ENCODE results near the gene GLT8D1.
"Not testable (repeated sequence)": the region's sequence is repeated elsewhere in the genome, so short reads cannot be mapped to it uniquely, and the experiment has no call there.

The GLT8D1 gene

GRCh38 chr3:52679811-52680210 is 25.8 kb downstream of the GLT8D1 start:
- no peak for DNase-seq (ENCODE audit: low spot score)

GRCh38 chr3:52679199-52679538 is 26.4 kb downstream of the GLT8D1 start:
- no peak for DNase-seq (ENCODE audit: low spot score)

GRCh38 chr3:52678265-52679198 is 27.1 kb downstream of the GLT8D1 start:
- DNase-seq (ENCODE audit: low spot score): no peak

GRCh38 chr3:52676201-52676600 is 29.4 kb downstream of the GLT8D1 start:
- not testable (repeated sequence) for DNase-seq (ENCODE audit: low spot score)

GRCh38 chr3:52671676-52672075 is 33.9 kb downstream of the GLT8D1 start:
- no peak for DNase-seq (ENCODE audit: low spot score)

- DNase-seq (ENCODE audit: low spot score): no peak
Measured at GRCh38 chr3:52670621-52671521, 34.7 kb downstream of the GLT8D1 start.

- DNase-seq (ENCODE audit: low spot score): no peak
Measured at GRCh38 chr3:52663098-52663497, 42.5 kb downstream of the GLT8D1 start.

GRCh38 chr3:52660046-52660445 is 45.5 kb downstream of the GLT8D1 start:
- DNase-seq (ENCODE audit: low spot score): no peak

- no peak for DNase-seq (ENCODE audit: low spot score)
Measured at GRCh38 chr3:52655895-52656294, 49.7 kb downstream of the GLT8D1 start.

- DNase-seq (ENCODE audit: low spot score): no peak
Measured at GRCh38 chr3:52651592-52651991, 54.0 kb downstream of the GLT8D1 start.

GRCh38 chr3:52650439-52650838 is 55.2 kb downstream of the GLT8D1 start:
- no peak for DNase-seq (ENCODE audit: low spot score)

GRCh38 chr3:52649461-52650210 is 56.0 kb downstream of the GLT8D1 start:
- no peak for DNase-seq (ENCODE audit: low spot score)

- no peak for DNase-seq (ENCODE audit: low spot score)
Measured at GRCh38 chr3:52645549-52645948, 60.0 kb downstream of the GLT8D1 start.

All from HuH-7.5 (cell line).